ENCODE results near the gene FIGLA. TPM values are rescaled to one million over a fixed set of nuclear protein-coding genes. Genes with fewer than 3 reads are reported as not detected.

Gene FIGLA
- total RNA-seq, 1 experiment from 2014 or later = not detected

- H3K14ac ChIP-seq (ENCODE audit: insufficient read depth, low read length) = no peak overlapping the region
- H3K4me2 ChIP-seq (ENCODE audit: insufficient read depth, insufficient read length, low read length) = no peak overlapping the region
- DNase-seq = no peak
- H4K5ac ChIP-seq (ENCODE audit: insufficient read length, low read depth, low read length) = no peak overlapping the region
- H3K27ac ChIP-seq (ENCODE audit: insufficient read length, low read depth, low read length) = no peak overlapping the region
- no peaks in the 10 kb centered on the region for H4K20me1 ChIP-seq (ENCODE audit: control insufficient read depth, insufficient read depth, insufficient read length)
- Mint-ChIP-seq H3K27ac (peak overlapping the region in 2 of 3 experiments; percentile 4 to 50; a peak in 2 of 7 replicates), H3K27me3 (ENCODE audit: low read depth) (no peaks in the 10 kb centered on the region), H3K36me3 (ENCODE audit: insufficient read depth in 1 of 3, low read depth in 3 of 3) (peaks cover 13 to 14% (median 13%) of the 10 kb centered on the region in 3 experiments; a peak in 6 of 7 replicates), H3K4me1 (peaks cover 30 to 31% of the 10 kb centered on the region in 2 experiments), H3K9me3 (no peaks in the 10 kb centered on the region), H3K4me3 (no peak overlapping the region)
- H3K4ac ChIP-seq (ENCODE audit: low read depth, low read length) = no peak overlapping the region
- H3K4me1 ChIP-seq (ENCODE audit: insufficient read depth, low read length) = peaks cover 11% of the 10 kb centered on the region; the same call in 1 of the 2 replicates
- H3K79me1 ChIP-seq (ENCODE audit: insufficient read depth, low read depth, low read length, poor library complexity, severe bottlenecking) = no peaks in the 10 kb centered on the region
- no peak overlapping the region for H3T11ph ChIP-seq (ENCODE audit: low read length)
- no peak overlapping the region for H4K8ac ChIP-seq (replicated peaks; ENCODE audit: insufficient read length, low read depth, low read length)
- no peak overlapping the region for H3K56ac ChIP-seq (ENCODE audit: insufficient read length, low read depth, low read length)
- no peak overlapping the region for H3K18ac ChIP-seq (ENCODE audit: insufficient read length, low read depth, low read length)
- H3K9me3 ChIP-seq (ENCODE audit: control insufficient read depth, low read depth, low read length) = no peaks in the 10 kb centered on the region
- H4K91ac ChIP-seq (ENCODE audit: insufficient read length, low read depth, low read length) = no peak overlapping the region
- no peaks in the 10 kb centered on the region for H3K27me3 ChIP-seq (ENCODE audit: insufficient read depth, low read length)
- no peak overlapping the region for H2AFZ ChIP-seq (ENCODE audit: low read length)
- H2AK5ac ChIP-seq (ENCODE audit: insufficient read length, low read length) = no peak overlapping the region
- H3K23ac ChIP-seq (ENCODE audit: insufficient read length, low read depth, low read length) = no peak overlapping the region
- no peak overlapping the region for H2BK12ac ChIP-seq (ENCODE audit: insufficient read length, low read depth, low read length)
- no peaks in the 10 kb centered on the region for H3K23me2 ChIP-seq (ENCODE audit: insufficient read length, low read depth, low read length, poor library complexity, severe bottlenecking)
- TF ChIP-seq, protein P1, sequence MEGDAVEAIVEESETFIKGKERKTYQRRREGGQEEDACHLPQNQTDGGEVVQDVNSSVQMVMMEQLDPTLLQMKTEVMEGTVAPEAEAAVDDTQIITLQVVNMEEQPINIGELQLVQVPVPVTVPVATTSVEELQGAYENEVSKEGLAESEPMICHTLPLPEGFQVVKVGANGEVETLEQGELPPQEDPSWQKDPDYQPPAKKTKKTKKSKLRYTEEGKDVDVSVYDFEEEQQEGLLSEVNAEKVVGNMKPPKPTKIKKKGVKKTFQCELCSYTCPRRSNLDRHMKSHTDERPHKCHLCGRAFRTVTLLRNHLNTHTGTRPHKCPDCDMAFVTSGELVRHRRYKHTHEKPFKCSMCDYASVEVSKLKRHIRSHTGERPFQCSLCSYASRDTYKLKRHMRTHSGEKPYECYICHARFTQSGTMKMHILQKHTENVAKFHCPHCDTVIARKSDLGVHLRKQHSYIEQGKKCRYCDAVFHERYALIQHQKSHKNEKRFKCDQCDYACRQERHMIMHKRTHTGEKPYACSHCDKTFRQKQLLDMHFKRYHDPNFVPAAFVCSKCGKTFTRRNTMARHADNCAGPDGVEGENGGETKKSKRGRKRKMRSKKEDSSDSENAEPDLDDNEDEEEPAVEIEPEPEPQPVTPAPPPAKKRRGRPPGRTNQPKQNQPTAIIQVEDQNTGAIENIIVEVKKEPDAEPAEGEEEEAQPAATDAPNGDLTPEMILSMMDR (conservative IDR thresholded peaks at IDR 0.05) = no peak
- no peak overlapping the region for H2BK120ac ChIP-seq (ENCODE audit: low read depth, low read length, poor library complexity, severe bottlenecking)
- H3K79me2 ChIP-seq (ENCODE audit: insufficient read depth, low read length) = peaks cover 64% of the 10 kb centered on the region; the same call in 1 of the 2 replicates
- WGBS (ENCODE audit: extremely low coverage, insufficient read length, low lambda C conversion rate) = no CpG with 5 or more reads among the region's 1 CpG
- no peak overlapping the region for H2BK5ac ChIP-seq (ENCODE audit: insufficient read length, low read length)
- H2BK20ac ChIP-seq (ENCODE audit: low read depth, low read length, poor library complexity, severe bottlenecking) = no peak overlapping the region
- H2BK15ac ChIP-seq (ENCODE audit: low read depth, low read length) = no peak overlapping the region
- no peak overlapping the region for H3K9ac ChIP-seq (ENCODE audit: extremely low read depth, insufficient read length, low read length)
These were observed 31.0 kb downstream of the FIGLA start for GRCh38 chr2:70759446-70759845.

Measured in H9 (cell line).